IPS-20b (cell line): ENCODE results near the gene SNX20.

Source experiments
- H3K27ac ChIP-seq: one replicate; pipeline ENCODE4 v1.5.1; 2013; ENCODE audit warnings: low read length
- H3K27me3 ChIP-seq: 2 replicates; pipeline ENCODE4 v1.6.1; 2013; ENCODE audit warnings: mild to moderate bottlenecking, low read length, inconsistent platforms; ENCODE audit not compliant: insufficient read depth
- H3K36me3 ChIP-seq: 2 replicates; pipeline ENCODE4 v1.6.1; 2013; ENCODE audit warnings: low read depth, mild to moderate bottlenecking, inconsistent platforms, low read length, moderate library complexity; ENCODE audit not compliant: insufficient read depth
- H3K4me1 ChIP-seq: 2 replicates; pipeline ENCODE4 v1.6.1; 2013; ENCODE audit warnings: mild to moderate bottlenecking, control low read depth, inconsistent platforms, low read length, moderate library complexity; ENCODE audit not compliant: insufficient read depth
- H3K4me3 ChIP-seq: 2 replicates; pipeline ENCODE4 v1.5.1; 2013; ENCODE audit warnings: mild to moderate bottlenecking, low read length, inconsistent platforms
- H3K9ac ChIP-seq: 2 replicates; pipeline ENCODE4 v1.6.1; 2013; ENCODE audit warnings: low read depth, mild to moderate bottlenecking, inconsistent platforms, low read length, moderate library complexity
- H3K9me3 ChIP-seq: 2 replicates; pipeline ENCODE4 v1.6.1; 2013; ENCODE audit warnings: mild to moderate bottlenecking, low read depth, low read length, inconsistent platforms; ENCODE audit not compliant: insufficient read depth

SNX20 gene

GRCh38 chr16:50712956-50713355 is 31.8 kb upstream of the SNX20 start:
- Histone ChIP-seq H3K27me3 (no peaks in the 10 kb centered on the region; the same call in 1 of the 2 replicates), H3K36me3 (no peaks in the 10 kb centered on the region), H3K4me1 (no peaks in the 10 kb centered on the region; the same call in 1 of the 2 replicates), H3K4me3 (no peak overlapping the region), H3K9me3 (no peaks in the 10 kb centered on the region), H3K9ac (no peak overlapping the region), H3K27ac (no peak overlapping the region)

- Histone ChIP-seq H3K27ac (no peak overlapping the region), H3K36me3 (no peaks in the 10 kb centered on the region), H3K9me3 (no peaks in the 10 kb centered on the region), H3K27me3 (no peaks in the 10 kb centered on the region; the same call in 1 of the 2 replicates), H3K4me3 (no peak overlapping the region), H3K9ac (no peak overlapping the region), H3K4me1 (no peaks in the 10 kb centered on the region; the same call in 1 of the 2 replicates)
Measured at GRCh38 chr16:50712560-50712898, 31.4 kb upstream of the SNX20 start.

- Histone ChIP-seq H3K9me3 (no peaks in the 10 kb centered on the region), H3K9ac (no peak overlapping the region), H3K27me3 (no peaks in the 10 kb centered on the region; the same call in 1 of the 2 replicates), H3K36me3 (no peaks in the 10 kb centered on the region), H3K27ac (no peak overlapping the region), H3K4me3 (no peak overlapping the region), H3K4me1 (no peaks in the 10 kb centered on the region; the same call in 1 of the 2 replicates)
Measured at GRCh38 chr16:50711862-50712559, 30.9 kb upstream of the SNX20 start.

GRCh38 chr16:50711040-50711439 is 29.9 kb upstream of the SNX20 start:
- no peak overlapping the region for H3K9ac ChIP-seq
- no peaks in the 10 kb centered on the region for H3K36me3 ChIP-seq
- H3K4me3 ChIP-seq = no peak overlapping the region
- no peaks in the 10 kb centered on the region; the same call in 1 of the 2 replicates for H3K27me3 ChIP-seq
- no peaks in the 10 kb centered on the region; the same call in 1 of the 2 replicates for H3K4me1 ChIP-seq
- no peaks in the 10 kb centered on the region for H3K9me3 ChIP-seq
- no peak overlapping the region for H3K27ac ChIP-seq

- peaks cover 3% of the 10 kb centered on the region; the same call in 1 of the 2 replicates for H3K9me3 ChIP-seq
- H3K27ac ChIP-seq = no peak overlapping the region
- H3K9ac ChIP-seq = no peak overlapping the region
- no peaks in the 10 kb centered on the region; the same call in 1 of the 2 replicates for H3K4me1 ChIP-seq
- no peak overlapping the region for H3K4me3 ChIP-seq
- no peaks in the 10 kb centered on the region for H3K36me3 ChIP-seq
- H3K27me3 ChIP-seq = no peaks in the 10 kb centered on the region; the same call in 1 of the 2 replicates
Measured at GRCh38 chr16:50709980-50710379, 28.9 kb upstream of the SNX20 start.

- no peak overlapping the region for H3K9ac ChIP-seq
- no peak overlapping the region for H3K27ac ChIP-seq
- H3K4me1 ChIP-seq = no peaks in the 10 kb centered on the region; the same call in 1 of the 2 replicates
- peaks cover 11% of the 10 kb centered on the region; the same call in 1 of the 2 replicates for H3K9me3 ChIP-seq
- no peaks in the 10 kb centered on the region; the same call in 1 of the 2 replicates for H3K27me3 ChIP-seq
- H3K4me3 ChIP-seq = no peak overlapping the region
- H3K36me3 ChIP-seq = no peaks in the 10 kb centered on the region
Measured at GRCh38 chr16:50709061-50709684, 28.1 kb upstream of the SNX20 start.

GRCh38 chr16:50708373-50709060 is 27.4 kb upstream of the SNX20 start:
- H3K27ac ChIP-seq = no peak overlapping the region
- H3K4me1 ChIP-seq = no peaks in the 10 kb centered on the region; the same call in 1 of the 2 replicates
- no peak overlapping the region for H3K9ac ChIP-seq
- no peak overlapping the region for H3K4me3 ChIP-seq
- H3K36me3 ChIP-seq = no peaks in the 10 kb centered on the region
- H3K27me3 ChIP-seq = no peaks in the 10 kb centered on the region; the same call in 1 of the 2 replicates
- peaks cover 18% of the 10 kb centered on the region for H3K9me3 ChIP-seq

GRCh38 chr16:50706250-50706649 is 25.1 kb upstream of the SNX20 start:
- Histone ChIP-seq H3K27ac (no peak overlapping the region), H3K4me3 (no peak overlapping the region), H3K36me3 (no peaks in the 10 kb centered on the region), H3K27me3 (no peaks in the 10 kb centered on the region; the same call in 1 of the 2 replicates), H3K9ac (no peak overlapping the region), H3K4me1 (no peaks in the 10 kb centered on the region), H3K9me3 (peaks cover 18% of the 10 kb centered on the region)

- Histone ChIP-seq H3K27me3 (no peaks in the 10 kb centered on the region; the same call in 1 of the 2 replicates), H3K9me3 (peaks cover 18% of the 10 kb centered on the region), H3K9ac (no peak overlapping the region), H3K27ac (no peak overlapping the region), H3K36me3 (no peaks in the 10 kb centered on the region), H3K4me3 (no peak overlapping the region), H3K4me1 (no peaks in the 10 kb centered on the region)
Measured at GRCh38 chr16:50705436-50706110, 24.5 kb upstream of the SNX20 start.

- Histone ChIP-seq H3K36me3 (no peaks in the 10 kb centered on the region), H3K9me3 (peaks cover 18% of the 10 kb centered on the region), H3K9ac (no peak overlapping the region), H3K27ac (no peak overlapping the region), H3K27me3 (no peaks in the 10 kb centered on the region; the same call in 1 of the 2 replicates), H3K4me1 (no peaks in the 10 kb centered on the region), H3K4me3 (no peak overlapping the region)
Measured at GRCh38 chr16:50704245-50704644, 23.1 kb upstream of the SNX20 start.

GRCh38 chr16:50702725-50703124 is 21.6 kb upstream of the SNX20 start:
- peaks cover 18% of the 10 kb centered on the region for H3K9me3 ChIP-seq
- H3K27me3 ChIP-seq = no peaks in the 10 kb centered on the region
- H3K27ac ChIP-seq = no peak overlapping the region
- H3K4me3 ChIP-seq = no peak overlapping the region
- H3K4me1 ChIP-seq = no peaks in the 10 kb centered on the region
- H3K36me3 ChIP-seq = no peaks in the 10 kb centered on the region
- no peak overlapping the region for H3K9ac ChIP-seq
